K562 (cell line): ENCODE results near the gene OSM. TPM values are rescaled to one million over a fixed set of nuclear protein-coding genes. Genes with fewer than 3 reads are reported as not detected.

Experiments used
- ATAC-seq: fragments of 200-7000 bp; cut with Tn5 transposase; 3 replicates; pipeline ENCODE4 v1.9.1; 2020; ENCODE audit warnings: moderate library complexity
- BruUV-seq: library from RNA; stranded (reverse); fragments of 400-500 nt; replicated peaks from 2 replicates; lab custom pipeline; 2021; lab: Mats Ljungman, UMichigan
- CTCF ChIA-PET: fragments of 300-600 bp; formaldehyde crosslinking; extraction: SDS; loops from one replicate; lab custom pipeline; 2021; ENCODE audit warnings: low intra/inter-chr PET ratio; lab: Yijun Ruan, JAX
- POLR2A ChIA-PET: fragments of 300-600, 350-650 bp; sonication (Branson Sonifier 250); formaldehyde crosslinking; extraction: SDS; loops from one replicate; lab custom pipeline; 2021; ENCODE audit warnings: antibody characterized with exemption, inconsistent platforms; lab: Yijun Ruan, JAX
- DNase-seq, 4 experiments: peaks; one replicate each; pipeline versions ENCODE4 v3.0.0 to v3.0.0-alpha.2; 2011 to 2018; ENCODE audit warnings: low spot score in 3 of 4, mixed read lengths in 3 of 4; ENCODE audit errors: extremely low read depth in 1 of 4
- FAIRE-seq: peaks from 2 replicates; lab custom pipeline; 2011; peaks lifted over from hg19 to GRCh38; lab: Jason Lieb, UNC
- H2AFZ ChIP-seq: 2 replicates; pipeline ENCODE4 v1.6.0; 2011; ENCODE audit warnings: low read depth, low read length, control low read depth, inconsistent platforms
- H3K27ac ChIP-seq: fragments of 200-600 bp; 3 replicates; pipeline ENCODE4 v1.8.0; 2011; ENCODE audit warnings: low read depth, mild to moderate bottlenecking, control low read depth, inconsistent platforms, low read length, moderate library complexity, mixed read lengths; ENCODE audit errors: extremely low read depth
- H3K27me3 ChIP-seq, 2 experiments: fragments of 300-600 bp in 1 of 2; 2 replicates in 1 of 2; 3 replicates in 1 of 2; pipeline versions ENCODE4 v1.6.0 to v1.8.0; 2011; ENCODE audit warnings: inconsistent platforms in 2 of 2, low read length in 2 of 2, mild to moderate bottlenecking in 1 of 2, mixed read lengths in 1 of 2, moderate library complexity in 1 of 2; ENCODE audit not compliant: control insufficient read depth in 2 of 2, insufficient read depth in 2 of 2
- H3K36me3 ChIP-seq: fragments of 300-600 bp; 3 replicates; pipeline ENCODE4 v1.8.0; 2011; ENCODE audit warnings: mild to moderate bottlenecking, low read length, inconsistent platforms; ENCODE audit not compliant: control insufficient read depth, insufficient read depth
- H3K4me1 ChIP-seq, 2 experiments: fragments of 200-600 bp in 1 of 2; replicated peaks in 1 of 2; 2 replicates in 1 of 2; 3 replicates in 1 of 2; pipeline versions ENCODE4 v1.5.1 to v1.8.0; 2011; ENCODE audit warnings: inconsistent platforms in 2 of 2, low read length in 2 of 2, mild to moderate bottlenecking in 1 of 2, mixed read lengths in 1 of 2, moderate library complexity in 1 of 2; ENCODE audit not compliant: control insufficient read depth in 2 of 2, insufficient read depth in 2 of 2
- H3K4me2 ChIP-seq: 2 replicates; pipeline ENCODE4 v1.6.1; 2011; ENCODE audit warnings: low read length, control low read depth, inconsistent platforms, mixed read lengths; ENCODE audit not compliant: insufficient read depth
- H3K4me3 ChIP-seq: fragments of 200-600 bp; sonication (generic), shearing (Covaris generic); 2 replicates; pipeline ENCODE4 v1.5.1; 2016; ENCODE audit warnings: control low read depth, inconsistent platforms
- H3K79me2 ChIP-seq: fragments of 200-600 bp; 3 replicates; pipeline ENCODE4 v1.8.0; 2011; ENCODE audit warnings: low read length, inconsistent platforms; ENCODE audit not compliant: control insufficient read depth, insufficient read depth
- H3K9ac ChIP-seq, 2 experiments: 2 replicates each; pipeline versions ENCODE4 v1.6.0 to v1.6.1; 2011; ENCODE audit warnings: low read depth in 2 of 2, low read length in 2 of 2, control low read depth in 1 of 2, inconsistent platforms in 1 of 2, mild to moderate bottlenecking in 1 of 2, mixed read lengths in 1 of 2; ENCODE audit not compliant: insufficient read depth in 1 of 2
- H3K9me1 ChIP-seq: one replicate; pipeline ENCODE4 v1.6.0; 2011; ENCODE audit warnings: inconsistent platforms, mild to moderate bottlenecking, low read length, moderate library complexity; ENCODE audit not compliant: control insufficient read depth, insufficient read depth
- H3K9me3 ChIP-seq: replicated peaks from 2 replicates; pipeline ENCODE4 v1.5.1; 2011; ENCODE audit warnings: low read depth, low read length, inconsistent platforms; ENCODE audit not compliant: control insufficient read depth, insufficient read depth
- H4K20me1 ChIP-seq: replicated peaks from 2 replicates; pipeline ENCODE4 v1.6.1; 2011; ENCODE audit warnings: low read length, inconsistent platforms, mixed read lengths; ENCODE audit not compliant: control insufficient read depth, insufficient read depth
- CBFA2T3 ChIP-seq: fragments of 450-650 bp; IDR thresholded peaks from 2 replicates; pipeline ENCODE4 v1.6.1; 2017
- CHD7 ChIP-seq: fragments of 200-600 bp; sonication (generic); IDR thresholded peaks from one replicate; pipeline ENCODE4 v1.6.1; 2012; ENCODE audit warnings: mild to moderate bottlenecking, low read depth, low read length, inconsistent platforms
- RBBP5 ChIP-seq: fragments of 200-600 bp; sonication (generic); IDR thresholded peaks from 2 replicates; pipeline ENCODE4 v1.6.1; 2012; ENCODE audit warnings: borderline replicate concordance, mild to moderate bottlenecking, low read length, control low read depth, inconsistent platforms; ENCODE audit not compliant: insufficient read depth, poor library complexity, severe bottlenecking
- WGBS: fragments of 100-300 bp; shearing (Covaris generic); methylation state at CpG from one replicate; pipeline ENCODE4 v1.1.6; 2016; ENCODE audit warnings: low coverage, mixed read lengths; ENCODE audit not compliant: insufficient coverage; ENCODE audit errors: missing lambda C conversion rate; 5-methylcytosine and 5-hydroxymethylcytosine counted together
- in situ Hi-C: fragments of 300-500 bp; cut with MboI; formaldehyde crosslinking; loops from 4 replicates; pipeline ENCODE4 v1.15.0; 2018; ENCODE audit warnings: inconsistent platforms, mixed read lengths
- intact Hi-C: fragments of 100-400 bp; cut with micrococcal nuclease; formaldehyde crosslinking; loops from 2 replicates; pipeline ENCODE4 v1.14.2; 2022
- polyA plus RNA-seq, 8 experiments: library from polyadenylated mRNA; depleted of rRNA in 4 of 8; stranded (reverse) in 5 of 8; unstranded in 3 of 8; fragments of >200 nt; fragmentation: Nextera tagmentation in 2 of 8; fragmentation: Illumina TruSeq in 1 of 8; extraction: Ambion mirVana in 2 of 8; extraction: Trizol in 1 of 8; gene quantifications; 2 replicates each; pipeline versions ENCODE4 v1.2.1 to v1.2.3, GENCODE V29; 2011 to 2014; ENCODE audit warnings: inconsistent platforms in 1 of 8, missing spikeins in 1 of 8
- total RNA-seq, 7 experiments: library from RNA; depleted of rRNA in 6 of 7; stranded (reverse); fragments of >200 nt in 6 of 7; fragmentation: Illumina TruSeq in 2 of 7; extraction: Trizol in 2 of 7; gene quantifications; 2 replicates each; pipeline versions ENCODE4 v1.2.1 to v1.2.3, GENCODE V29; 2011 to 2021; ENCODE audit warnings: low replicate concordance in 1 of 7

The OSM gene
- total and polyA plus RNA-seq, 9 of the 15 experiments (the other 6 are each of a cell fraction or from before 2014, with no cell fraction given): 0.22 TPM; not detected in 8

- Histone ChIP-seq H3K9me1 (no peaks in the 10 kb centered on the region), H3K36me3 (peaks cover 16% of the 10 kb centered on the region; the same call in 1 of the 3 replicates), H3K4me3 (no peak overlapping the region), H3K4me1 (peaks cover 2 to 8% of the 10 kb centered on the region in 2 experiments; a peak in 1 of 5 replicates), H3K27ac (no peak overlapping the region), H3K79me2 (no peaks in the 10 kb centered on the region), H3K9me3 (no peaks in the 10 kb centered on the region), H3K27me3 (no peaks in the 10 kb centered on the region), H3K9ac (no peak overlapping the region), H2AFZ (no peak overlapping the region), H4K20me1 (peaks cover 2% of the 10 kb centered on the region; the same call in 1 of the 2 replicates)
- BruUV-seq: no TSS peak
- in situ Hi-C loops: no loop called here
- DNase-seq: no peak
- intact Hi-C loops: no loop called here
- FAIRE-seq: no peak
- POLR2A ChIA-PET: interaction anchor here (0.6 to 1.2 kb wide), 4 partner anchors 15 to 35 kb away, joined by 3 to 5 read pairs (median 4); no protein-coding TSS in a partner anchor
- whole genome bisulfite sequencing: 64% methylated on average over 7 of the region's 7 CpGs
- CTCF ChIA-PET: no interaction called here
- no peak for ATAC-seq
- no peak for TF ChIP-seq RBBP5
- TF ChIP-seq CBFA2T3: no peak
- TF ChIP-seq, all 486 proteins: peak for 0
- H3K4me2 ChIP-seq: no peak overlapping the region
Measured at GRCh38 chr22:30295576-30295975, 28.9 kb upstream of the OSM start.

GRCh38 chr22:30294830-30295229 lies 28.2 kb upstream of the OSM start:
- no TSS peak for BruUV-seq
- ATAC-seq (no peak), FAIRE-seq (no peak), DNase-seq (no peak)
- no peak overlapping the region for H2AFZ ChIP-seq
- no peaks in the 10 kb centered on the region for H3K27me3 ChIP-seq
- WGBS: 95% methylated on average over 3 of the region's 11 CpGs
- CTCF ChIA-PET: no interaction called here
- no peaks in the 10 kb centered on the region for H3K9me1 ChIP-seq
- in situ Hi-C loops: no loop called here
- no peak overlapping the region for H3K4me2 ChIP-seq
- H3K9ac ChIP-seq: no peak overlapping the region
- peaks cover 8 to 16% of the 10 kb centered on the region in 2 experiments; a peak in 2 of 5 replicates for H3K4me1 ChIP-seq
- intact Hi-C loops: no loop called here
- no peaks in the 10 kb centered on the region for H3K79me2 ChIP-seq
- POLR2A ChIA-PET: no interaction called here
- no peak overlapping the region for H3K4me3 ChIP-seq
- peaks cover 16% of the 10 kb centered on the region; the same call in 1 of the 3 replicates for H3K36me3 ChIP-seq
- no peaks in the 10 kb centered on the region for H3K9me3 ChIP-seq
- H3K27ac ChIP-seq: no peak overlapping the region
- peaks cover 6% of the 10 kb centered on the region; the same call in 1 of the 2 replicates for H4K20me1 ChIP-seq
- TF ChIP-seq CHD7: no peak
